Measurements from ENCODE around the gene CSGALNACT2. TPM values are rescaled to one million over a fixed set of nuclear protein-coding genes. Genes with fewer than 3 reads are reported as not detected.
"Not testable (repeated sequence)": the region's sequence is repeated elsewhere in the genome, so short reads cannot be mapped to it uniquely, and the experiment has no call there.

The CSGALNACT2 gene
- total and polyA plus RNA-seq, 10 of the 15 experiments (the other 5 are each of a cell fraction or from before 2014, with no cell fraction given), result 2.5 to 12.6 (median 8.7) TPM

DNA sequence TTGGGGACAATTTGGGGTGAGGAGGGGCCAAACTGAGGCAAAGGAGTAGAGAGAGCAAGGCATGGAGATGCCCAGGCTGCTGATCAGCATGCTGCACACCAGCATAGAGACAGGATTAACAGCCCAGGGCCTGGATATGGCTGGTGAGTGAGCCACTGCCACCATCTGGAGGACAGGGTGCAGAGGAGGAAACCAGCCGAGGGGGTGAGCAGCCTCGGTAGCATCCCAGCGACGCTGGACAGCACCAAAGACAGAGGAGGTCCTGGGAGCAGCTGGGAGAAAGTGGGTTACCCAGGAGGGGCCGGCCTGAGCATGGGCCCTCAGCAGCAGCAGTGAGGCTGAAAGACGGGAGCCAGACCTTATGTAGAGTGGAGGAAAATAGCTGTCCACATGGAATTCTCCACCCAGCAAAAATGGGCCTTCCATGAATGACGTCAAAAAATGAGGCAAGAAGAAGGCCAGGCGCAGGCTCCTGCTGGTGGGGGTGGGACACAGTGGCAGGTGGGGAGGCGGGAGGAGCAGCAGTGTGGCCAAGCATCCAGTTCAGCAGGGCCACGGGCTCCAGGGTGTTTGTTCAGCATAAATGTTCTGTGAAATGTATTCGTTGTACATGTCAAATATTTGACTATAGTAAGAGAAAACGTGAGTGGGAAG is 44.7 kb upstream of the CSGALNACT2 start:
- ChIA-PET POLR2A (no interaction called here), SMC1A (ENCODE audit: uncharacterized antibody, unreplicated experiment) (no interaction called here), CTCF (no interaction called here), RAD21 (ENCODE audit: unreplicated experiment) (no interaction called here)
- ATAC-seq, result peak; percentile 48; the same call in 2 of the 3 replicates
- peaks cover 0 to 1% of the 10 kb centered on the region in 2 experiments; a peak in 2 of 4 replicates for H3K27me3 ChIP-seq (replicated peaks in 1 of 2; ENCODE audit: control insufficient read depth in 2 of 2, insufficient read depth in 2 of 2, low read length in 1 of 2)
- no peak overlapping the region for H3K4me3 ChIP-seq
- no peaks in the 10 kb centered on the region for H3K79me2 ChIP-seq (ENCODE audit: control insufficient read depth, insufficient read depth, low read length)
- no peaks in the 10 kb centered on the region for H3K36me3 ChIP-seq (ENCODE audit: control insufficient read depth in 2 of 2, insufficient read depth in 2 of 2, low read length in 1 of 2)
- BruUV-seq (replicated peaks), result no TSS peak
- 9% methylated on average over 12 of the region's 12 CpGs for WGBS (ENCODE audit: insufficient coverage, insufficient replicate concordance, low lambda C conversion rate, missing lambda C conversion rate)
- H3K9ac ChIP-seq (ENCODE audit: control insufficient read depth, insufficient read depth, low read length), result no peak overlapping the region
- H3K9me3 ChIP-seq (replicated peaks; ENCODE audit: control insufficient read depth, insufficient read depth, low read length), result no peaks in the 10 kb centered on the region
- H3K4me2 ChIP-seq (ENCODE audit: control insufficient read depth, insufficient read depth), result no peak overlapping the region
- TF ChIP-seq GABPA (IDR thresholded peaks at IDR 0.05; ENCODE audit: low read depth), result no peak
- H2AFZ ChIP-seq (ENCODE audit: control insufficient read depth, low read depth, low read length), result no peak overlapping the region
- in situ Hi-C loops (cut with MboI), result no loop called here
- H3K4me1 ChIP-seq (ENCODE audit: control insufficient read depth, insufficient read depth, low read length), result no peaks in the 10 kb centered on the region
- no peak for DNase-seq (ENCODE audit: low read depth, low spot score)
- H4K20me1 ChIP-seq (ENCODE audit: control insufficient read depth, insufficient read depth), result no peaks in the 10 kb centered on the region
- no peak overlapping the region for H3K27ac ChIP-seq (ENCODE audit: control insufficient read depth, insufficient read depth)
- FAIRE-seq, result no peak
- intact Hi-C loops (cut with micrococcal nuclease; ENCODE audit: unreplicated experiment), result no loop called here

DNA sequence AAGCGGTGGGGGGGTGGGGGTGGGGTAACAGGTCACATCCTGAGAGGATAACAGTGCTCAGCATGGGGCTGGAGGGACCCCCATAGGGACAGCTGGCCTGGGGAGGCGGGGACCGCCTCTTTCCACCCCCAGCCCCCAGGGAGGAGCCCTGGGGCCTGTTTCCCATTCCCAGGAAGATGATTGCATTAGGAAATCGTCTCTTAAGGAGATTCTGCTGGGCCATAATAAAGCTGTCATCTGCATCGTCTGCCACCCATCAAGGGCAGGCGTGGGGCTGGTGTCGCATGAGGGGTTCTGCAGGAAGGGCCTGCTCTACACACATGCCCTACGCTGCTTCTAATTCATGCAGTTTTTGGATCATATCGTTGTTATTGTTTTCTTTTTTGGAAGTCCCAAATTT is 44.2 kb upstream of the CSGALNACT2 start:
- ChIA-PET CTCF (no interaction called here), POLR2A (no interaction called here), RAD21 (ENCODE audit: unreplicated experiment) (no interaction called here), SMC1A (ENCODE audit: uncharacterized antibody, unreplicated experiment) (no interaction called here)
- TF ChIP-seq MYC (IDR thresholded peaks at IDR 0.05; ENCODE audit: insufficient read depth, insufficient read length, insufficient replicate concordance, low read length, severe bottlenecking), result no peak
- no peak for TF ChIP-seq POLR2A (IDR thresholded peaks at IDR 0.05; ENCODE audit: low read depth, low read length)
- TF ChIP-seq GABPA (IDR thresholded peaks at IDR 0.05; ENCODE audit: low read depth), result no peak
- no peak for TF ChIP-seq RCOR1 (conservative IDR thresholded peaks at IDR 0.05; ENCODE audit: low read depth, low read length)
- TF ChIP-seq ZBED1 (IDR thresholded peaks at IDR 0.05; ENCODE audit: borderline replicate concordance), result no peak
- Histone ChIP-seq H4K20me1 (ENCODE audit: control insufficient read depth, insufficient read depth) (no peaks in the 10 kb centered on the region), H3K9ac (ENCODE audit: control insufficient read depth, insufficient read depth, low read length) (no peak overlapping the region), H3K4me1 (ENCODE audit: control insufficient read depth, insufficient read depth, low read length) (no peaks in the 10 kb centered on the region), H3K4me3 (no peak overlapping the region), H3K4me2 (ENCODE audit: control insufficient read depth, insufficient read depth) (no peak overlapping the region), H3K79me2 (ENCODE audit: control insufficient read depth, insufficient read depth, low read length) (no peaks in the 10 kb centered on the region), H3K9me3 (replicated peaks; ENCODE audit: control insufficient read depth, insufficient read depth, low read length) (no peaks in the 10 kb centered on the region), H3K27me3 (replicated peaks in 1 of 2; ENCODE audit: control insufficient read depth in 2 of 2, insufficient read depth in 2 of 2, low read length in 1 of 2) (no peaks in the 10 kb centered on the region; a peak in 1 of 4 replicates), H3K27ac (ENCODE audit: control insufficient read depth, insufficient read depth) (no peak overlapping the region), H3K36me3 (ENCODE audit: control insufficient read depth in 2 of 2, insufficient read depth in 2 of 2, low read length in 1 of 2) (no peaks in the 10 kb centered on the region), H2AFZ (ENCODE audit: control insufficient read depth, low read depth, low read length) (no peak overlapping the region)
- no peak for FAIRE-seq
- intact Hi-C loops (cut with micrococcal nuclease; ENCODE audit: unreplicated experiment), result no loop called here
- in situ Hi-C loops (cut with MboI), result no loop called here
- ATAC-seq, result no peak
- no peak for DNase-seq (ENCODE audit: low read depth, low spot score)
- WGBS (ENCODE audit: insufficient coverage, insufficient replicate concordance, low lambda C conversion rate, missing lambda C conversion rate), result 36% methylated on average over 7 of the region's 9 CpGs
- BruUV-seq (replicated peaks), result no TSS peak

GRCh38 chr10:43099339-43099738 is 38.9 kb upstream of the CSGALNACT2 start:
- H3K4me2 ChIP-seq (ENCODE audit: control insufficient read depth, insufficient read depth); SMC1A ChIA-PET (ENCODE audit: uncharacterized antibody, unreplicated experiment); H3K9ac ChIP-seq (ENCODE audit: control insufficient read depth, insufficient read depth, low read length); DNase-seq (ENCODE audit: low read depth, low spot score); H3K4me3 ChIP-seq; H3K27ac ChIP-seq (ENCODE audit: control insufficient read depth, insufficient read depth); RAD21 ChIA-PET (ENCODE audit: unreplicated experiment); ATAC-seq; H3K4me1 ChIP-seq (ENCODE audit: control insufficient read depth, insufficient read depth, low read length); FAIRE-seq; H3K27me3 ChIP-seq (replicated peaks in 1 of 2; ENCODE audit: control insufficient read depth in 2 of 2, insufficient read depth in 2 of 2, low read length in 1 of 2); POLR2A ChIA-PET; CTCF ChIA-PET; H3K9me3 ChIP-seq (replicated peaks; ENCODE audit: control insufficient read depth, insufficient read depth, low read length); intact Hi-C loops (cut with micrococcal nuclease; ENCODE audit: unreplicated experiment); H3K36me3 ChIP-seq (ENCODE audit: control insufficient read depth in 2 of 2, insufficient read depth in 2 of 2, low read length in 1 of 2); H3K79me2 ChIP-seq (ENCODE audit: control insufficient read depth, insufficient read depth, low read length); in situ Hi-C loops (cut with MboI); BruUV-seq (replicated peaks); H2AFZ ChIP-seq (ENCODE audit: control insufficient read depth, low read depth, low read length); H4K20me1 ChIP-seq (ENCODE audit: control insufficient read depth, insufficient read depth): not testable (repeated sequence)
- 33% methylated on average over 6 of the region's 6 CpGs for WGBS (ENCODE audit: insufficient coverage, insufficient replicate concordance, low lambda C conversion rate, missing lambda C conversion rate)
